ENCODE results near the gene MEGF10. TPM values are rescaled to one million over a fixed set of nuclear protein-coding genes. Genes with fewer than 3 reads are reported as not detected.
"Not testable (repeated sequence)": the region's sequence is repeated elsewhere in the genome, so short reads cannot be mapped to it uniquely, and the experiment has no call there.

The MEGF10 gene
- total and polyA plus RNA-seq, 2 of the 8 experiments (the other 6 are each of a cell fraction or from before 2014, with no cell fraction given), result 38.2 to 53.1 TPM

DNA sequence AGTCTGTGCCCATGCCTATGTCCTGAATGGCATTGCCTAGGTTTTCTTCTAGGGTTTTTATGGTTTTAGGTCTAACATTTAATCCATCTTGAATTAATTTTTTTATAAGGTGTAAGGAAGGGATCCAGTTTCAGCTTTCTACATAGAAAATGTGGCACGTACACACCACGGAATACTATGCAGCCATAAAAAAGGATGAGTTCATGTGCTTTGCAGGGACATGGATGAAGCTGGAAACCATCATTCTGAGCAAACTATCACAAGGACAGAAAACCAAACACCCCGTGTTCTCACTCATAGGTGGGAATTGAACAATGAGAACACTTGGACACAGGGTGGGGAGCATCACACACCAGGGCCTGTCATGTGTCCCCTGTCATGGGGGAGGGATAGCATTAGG is 26.8 kb downstream of the MEGF10 start:
- H3K18ac ChIP-seq (ENCODE audit: extremely low read depth, low read length); H2AFZ ChIP-seq (ENCODE audit: low read length); H3K23ac ChIP-seq (ENCODE audit: insufficient read length); H3K27me3 ChIP-seq (replicated peaks in 1 of 4; ENCODE audit: control insufficient read depth in 3 of 4, extremely low read depth in 1 of 4, insufficient read depth in 3 of 4, low read length in 3 of 4); H3K27ac ChIP-seq (ENCODE audit: low read depth, low read length); H2BK12ac ChIP-seq (ENCODE audit: low read depth, low read length); H3K9ac ChIP-seq (replicated peaks in 1 of 4; ENCODE audit: extremely low read depth in 1 of 4, low read depth in 3 of 4, low read length in 3 of 4); H3K4me3 ChIP-seq (ENCODE audit: extremely low read depth in 1 of 4, insufficient read depth in 2 of 4, low read depth in 3 of 4, low read length in 4 of 4); H3K14ac ChIP-seq (ENCODE audit: insufficient read length); H3K4ac ChIP-seq (replicated peaks; ENCODE audit: insufficient read length, low read depth, low read length); H2BK15ac ChIP-seq (ENCODE audit: low read length); H4K5ac ChIP-seq (ENCODE audit: insufficient read length, low read depth, low read length); H4K91ac ChIP-seq (replicated peaks; ENCODE audit: insufficient read length, low read length); H2BK20ac ChIP-seq (ENCODE audit: low read length); H3K4me2 ChIP-seq (ENCODE audit: insufficient read depth in 1 of 2, low read depth in 2 of 2, low read length in 2 of 2); DNase-seq (ENCODE audit: low read depth in 1 of 2, low spot score in 2 of 2); H3K56ac ChIP-seq (replicated peaks; ENCODE audit: insufficient read length, low read depth, low read length); FAIRE-seq; H3K79me1 ChIP-seq (ENCODE audit: low read depth, low read length); H2BK120ac ChIP-seq (replicated peaks; ENCODE audit: low read depth, low read length); H4K8ac ChIP-seq (ENCODE audit: extremely low read depth, insufficient read depth, low read length); H3K36me3 ChIP-seq (ENCODE audit: control insufficient read depth in 2 of 4, insufficient read depth in 4 of 4, low read length in 3 of 4); H3K9me3 ChIP-seq (ENCODE audit: insufficient read depth in 2 of 2, low read depth in 1 of 2, low read length in 1 of 2); H2AK5ac ChIP-seq (ENCODE audit: low read depth, low read length); H3K4me1 ChIP-seq (replicated peaks in 1 of 4; ENCODE audit: control insufficient read depth in 3 of 4, insufficient read depth in 4 of 4, low read length in 3 of 4); H2BK5ac ChIP-seq (ENCODE audit: low read depth, low read length); POLR2A ChIA-PET (ENCODE audit: partially characterized antibody); H3K23me2 ChIP-seq (ENCODE audit: low read depth, low read length); H4K20me1 ChIP-seq (replicated peaks in 1 of 2; ENCODE audit: control insufficient read depth in 1 of 2, insufficient read depth in 2 of 2, low read length in 2 of 2): not testable (repeated sequence)
- WGBS, 2 experiments (ENCODE audit: extremely low coverage in 1 of 2, insufficient coverage in 1 of 2, insufficient read length in 1 of 2, insufficient replicate concordance in 2 of 2, low coverage in 1 of 2, low lambda C conversion rate in 2 of 2, missing lambda C conversion rate in 1 of 2), result 91% methylated on average over 3 of the region's 3 CpGs; no CpG with 5 or more reads in 1 of the 2 experiments
- CTCF ChIA-PET (ENCODE audit: partially characterized antibody), result interaction anchor here (1.6 kb wide), 1 partner anchor 9 kb away, joined by 6 read pairs; no protein-coding TSS in a partner anchor
- peaks cover 0 to 79% of the 10 kb centered on the region in 2 experiments; a peak in 3 of 4 replicates for H3K79me2 ChIP-seq (ENCODE audit: control insufficient read depth in 1 of 2, insufficient read depth in 2 of 2, low read length in 2 of 2)

Data from H1 (cell line).